CMK (cell line): ENCODE measurements around the gene PRKCA.

Experiments
- DNase-seq: peaks from one replicate; pipeline ENCODE4 v3.0.0-alpha.2; 2010; ENCODE audit warnings: low read depth

The PRKCA gene

DNA sequence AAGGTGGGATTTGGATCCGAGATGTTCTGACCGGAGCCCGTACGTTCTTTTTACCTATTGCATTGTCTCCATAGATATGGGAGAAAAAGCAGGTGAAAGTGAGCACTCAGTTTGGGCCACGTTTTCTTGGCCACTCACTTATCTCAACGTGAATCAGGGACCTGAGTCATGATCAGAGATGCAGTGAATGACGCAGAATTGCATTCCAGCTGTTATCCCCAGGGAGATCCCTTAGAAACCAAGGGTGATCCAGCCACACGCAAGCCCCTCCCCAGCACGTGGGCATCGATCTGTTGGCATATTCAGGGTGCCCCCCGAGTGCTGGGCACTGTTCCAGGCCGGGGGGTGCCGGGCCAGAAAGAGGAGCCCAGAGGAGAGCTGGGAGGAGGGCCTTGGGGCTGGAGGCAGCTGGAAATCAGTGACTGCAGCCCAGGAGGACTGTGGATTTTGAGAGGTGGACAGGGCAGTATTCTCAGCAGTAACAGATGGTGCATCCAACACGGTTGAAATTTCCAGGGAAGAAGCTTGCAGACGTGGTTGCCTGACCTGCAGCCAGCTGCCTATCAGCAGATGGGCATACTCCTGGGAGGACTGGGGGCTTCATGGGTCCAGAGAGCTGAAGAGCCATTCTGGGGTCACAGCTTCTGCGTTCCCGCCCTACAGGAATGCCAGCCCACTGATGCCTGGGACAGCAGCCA is 445.3 kb downstream of the PRKCA start:
- no peak for DNase-seq

DNA sequence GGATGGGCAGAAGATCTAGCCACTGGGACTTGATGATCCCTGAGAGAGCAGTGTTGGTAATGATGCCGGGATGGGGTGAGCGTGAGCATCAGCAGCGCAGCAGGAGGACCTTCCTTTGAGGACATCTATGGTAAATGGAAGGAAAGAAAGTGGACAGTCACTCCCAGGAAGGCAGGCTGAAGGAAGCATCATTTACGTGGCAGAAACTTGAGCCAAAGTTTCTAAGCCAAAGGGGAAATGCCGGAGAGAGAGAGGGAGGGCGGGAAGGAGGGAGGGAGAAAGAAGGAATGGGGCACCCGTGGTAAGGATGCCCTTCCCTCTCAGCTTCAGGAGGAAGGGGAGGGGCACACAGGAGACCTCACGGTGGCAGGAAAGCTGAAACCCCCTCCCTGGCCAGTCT is 446.2 kb downstream of the PRKCA start:
- no peak for DNase-seq

DNA sequence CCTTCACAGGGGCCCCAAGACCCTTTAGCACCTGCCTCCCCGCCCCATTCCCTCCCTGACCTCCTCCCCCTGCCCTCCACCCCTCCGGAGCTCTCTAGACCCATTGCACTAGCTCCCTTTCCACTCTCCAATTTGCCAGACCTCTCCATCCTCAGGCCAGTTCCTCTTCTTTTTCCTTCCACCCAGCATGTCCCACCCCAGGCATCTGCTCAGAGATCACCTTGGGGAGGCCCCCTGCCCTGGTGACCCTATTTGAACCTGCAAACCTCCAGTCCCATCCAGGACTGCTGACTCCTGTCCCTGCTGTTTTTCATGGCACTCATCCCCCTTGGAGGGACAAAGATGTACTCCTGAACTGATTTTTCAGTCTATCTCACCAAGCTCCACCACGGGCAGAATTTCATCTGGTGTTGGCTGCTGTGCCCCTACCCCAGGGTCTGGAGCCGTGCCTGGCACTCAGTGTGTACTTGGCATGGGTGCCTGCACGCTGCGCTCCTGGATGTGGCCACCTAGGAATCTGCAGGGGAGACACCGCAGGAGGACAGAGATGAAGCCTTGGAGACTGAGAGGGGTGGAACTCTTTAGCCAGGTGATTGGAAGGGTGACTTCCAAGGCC is 446.9 kb downstream of the PRKCA start:
- DNase-seq: no peak

DNA sequence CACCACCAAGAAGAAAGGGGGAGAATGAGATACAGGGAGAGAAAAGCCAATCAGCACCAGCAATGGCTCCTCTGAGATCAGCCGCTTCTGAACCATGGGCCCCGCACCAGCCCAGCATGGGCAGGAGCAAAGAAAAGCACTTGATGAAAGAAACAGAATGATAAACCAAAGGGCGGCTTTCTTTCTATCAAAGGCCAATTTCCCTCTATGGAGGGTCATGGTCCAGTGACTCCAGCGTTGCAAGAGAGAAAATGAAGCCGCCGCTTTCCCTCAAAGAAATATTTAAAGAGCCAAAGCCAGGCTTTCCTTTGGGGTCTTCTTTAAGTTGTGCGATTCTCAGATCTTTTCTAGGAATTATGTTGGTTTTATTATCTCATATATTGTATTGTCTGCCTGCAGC is 447.7 kb downstream of the PRKCA start:
- no peak for DNase-seq

DNA sequence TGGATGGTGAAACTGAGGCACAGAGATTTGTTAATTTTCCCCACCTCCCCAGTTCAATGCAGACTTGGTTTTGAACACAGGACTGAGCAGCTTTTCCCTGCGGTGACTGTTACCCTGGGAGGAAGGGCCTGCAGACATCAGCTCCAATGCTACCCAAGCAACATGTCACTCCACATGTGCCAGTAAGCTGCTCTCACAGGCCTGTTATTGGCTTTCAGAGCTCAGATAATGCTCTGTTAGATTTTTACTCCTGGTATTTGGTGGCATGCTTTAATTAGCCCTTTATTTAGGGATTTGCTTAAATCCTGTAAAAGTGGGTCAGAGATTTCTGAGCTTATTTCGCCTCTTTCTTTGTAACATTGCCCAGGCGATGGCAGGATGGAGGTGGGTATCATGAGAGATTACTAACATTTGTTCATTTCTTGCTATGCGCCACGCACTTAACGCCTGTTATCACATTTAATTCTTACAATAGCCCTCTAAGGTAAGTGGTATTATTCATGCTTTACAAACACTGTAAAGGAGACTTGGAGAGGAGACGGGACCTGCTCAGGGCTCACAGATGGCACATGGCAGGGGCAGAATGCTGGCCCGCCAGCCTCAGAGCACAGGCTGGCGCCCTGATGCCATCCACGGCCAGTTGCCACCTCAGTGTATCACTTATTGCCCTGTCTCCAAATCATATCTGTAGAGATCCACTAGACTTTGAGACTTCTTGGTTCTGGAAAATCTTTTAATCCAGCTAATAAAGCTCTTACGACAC is 448.5 kb downstream of the PRKCA start:
- no peak for DNase-seq

DNA sequence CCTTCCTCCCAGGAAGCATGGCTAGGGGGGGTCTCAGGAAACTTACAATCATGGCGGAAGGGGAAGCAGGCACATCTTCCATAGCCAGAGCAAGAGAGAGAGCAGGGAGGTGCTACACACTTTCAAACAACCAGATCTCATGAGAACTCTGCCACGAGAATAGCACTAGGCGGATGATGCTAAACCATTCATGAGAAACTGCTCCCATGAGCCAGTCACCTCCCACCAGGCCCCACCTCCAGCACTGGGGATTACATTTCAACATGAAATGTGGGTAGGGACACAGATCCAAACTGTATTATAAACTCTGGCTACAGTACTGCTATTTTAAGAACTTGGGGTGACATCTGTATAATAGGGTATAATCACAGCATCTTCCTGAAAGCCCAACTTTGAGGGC is 449.4 kb downstream of the PRKCA start:
- no peak for DNase-seq

DNA sequence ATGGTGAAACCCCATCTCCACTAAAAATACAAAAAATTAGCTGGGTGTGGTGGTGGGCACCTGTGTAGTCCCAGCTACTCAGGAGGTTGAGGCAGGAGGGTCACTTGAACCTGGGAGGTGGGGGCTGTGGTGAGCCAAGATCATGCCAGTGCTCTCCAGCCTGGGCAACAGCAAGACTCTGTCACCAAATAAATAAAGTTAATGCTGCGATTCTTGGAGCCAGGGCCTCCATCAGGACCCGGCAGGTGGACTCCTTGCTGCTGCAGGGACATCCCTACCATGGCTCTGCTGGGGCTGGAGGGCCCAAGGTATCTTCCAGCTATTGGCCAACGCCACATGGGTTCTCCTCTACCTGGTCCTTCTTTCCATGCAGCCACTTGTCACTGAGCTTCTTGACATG is 450.0 kb downstream of the PRKCA start:
- DNase-seq: no peak

DNA sequence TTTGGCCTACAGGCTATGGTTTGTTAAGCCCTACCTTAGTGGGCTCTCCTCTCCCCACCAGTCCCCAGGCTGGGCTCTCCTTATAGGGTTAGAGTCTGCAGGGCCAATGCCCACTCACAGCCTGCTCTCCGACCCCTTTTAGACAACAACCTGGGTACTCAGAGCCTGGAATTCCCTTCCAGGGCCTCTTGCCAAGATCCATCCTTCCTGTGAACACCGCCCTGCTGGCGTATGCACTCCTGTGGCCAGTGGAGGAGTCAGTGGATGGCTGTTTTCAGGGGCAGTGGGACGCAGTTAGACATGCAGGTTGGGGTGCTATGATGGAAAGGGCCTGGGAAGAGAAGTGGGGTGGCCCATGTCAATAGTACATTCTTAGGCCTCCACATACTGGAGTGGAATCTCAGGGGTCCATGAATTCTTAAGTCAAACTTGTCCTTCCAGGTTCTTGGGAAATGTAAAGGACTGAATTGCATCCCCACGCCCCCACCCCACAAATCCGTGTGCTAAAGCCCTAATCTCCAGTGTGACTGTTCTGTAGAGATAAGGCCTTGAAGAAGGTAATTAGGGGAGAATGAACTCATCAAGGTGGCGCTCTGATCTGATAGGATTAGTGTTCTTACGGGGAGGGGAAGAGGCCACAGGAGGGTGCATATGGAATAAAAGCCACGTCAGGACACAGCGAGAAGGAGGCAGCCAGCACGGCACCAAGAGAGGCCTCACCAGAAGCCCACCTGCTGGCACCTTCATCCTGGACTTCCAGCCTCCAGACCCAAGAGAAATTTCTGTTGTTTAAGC is 450.9 kb downstream of the PRKCA start:
- no peak for DNase-seq

DNA sequence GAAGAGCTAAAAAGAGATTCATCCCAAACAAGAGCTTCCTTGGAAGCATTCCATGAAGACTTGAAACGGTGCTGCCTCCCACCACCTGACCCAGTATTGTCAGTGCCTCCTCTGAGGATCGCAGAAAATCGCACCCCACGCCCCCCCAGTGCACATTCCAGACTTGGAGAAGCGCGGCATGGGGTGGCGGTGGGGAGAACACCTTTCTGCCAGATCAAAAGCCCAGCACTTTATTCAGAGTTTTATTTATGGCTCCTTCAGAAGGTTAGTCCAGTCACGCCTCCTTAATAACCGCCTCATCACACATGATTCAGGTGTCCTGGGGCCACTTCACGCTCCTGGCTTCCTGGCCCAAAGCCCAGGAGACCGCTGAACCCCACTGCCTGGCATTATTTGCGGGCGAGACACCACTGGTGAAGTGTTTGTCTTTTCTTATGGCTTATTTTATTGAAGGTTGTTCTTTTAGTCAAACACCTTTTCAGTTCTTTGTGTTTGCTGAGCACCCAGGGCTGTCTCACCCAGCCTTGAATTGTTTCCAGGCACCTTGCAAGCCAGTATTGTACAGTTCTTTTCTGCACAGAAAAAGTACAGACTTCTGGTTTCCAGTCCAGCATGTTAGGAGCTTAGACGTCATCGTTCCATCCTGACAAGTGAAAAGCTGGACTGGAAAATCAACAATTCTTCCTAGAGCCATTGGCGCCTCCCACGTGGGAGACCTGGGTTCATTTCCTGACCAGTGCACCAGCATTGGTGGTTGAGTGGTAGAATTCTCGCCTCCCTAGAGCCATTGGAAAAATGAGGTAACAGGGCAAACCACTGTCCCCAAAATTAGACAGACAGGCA is 452.9 kb downstream of the PRKCA start:
- no peak for DNase-seq

DNA sequence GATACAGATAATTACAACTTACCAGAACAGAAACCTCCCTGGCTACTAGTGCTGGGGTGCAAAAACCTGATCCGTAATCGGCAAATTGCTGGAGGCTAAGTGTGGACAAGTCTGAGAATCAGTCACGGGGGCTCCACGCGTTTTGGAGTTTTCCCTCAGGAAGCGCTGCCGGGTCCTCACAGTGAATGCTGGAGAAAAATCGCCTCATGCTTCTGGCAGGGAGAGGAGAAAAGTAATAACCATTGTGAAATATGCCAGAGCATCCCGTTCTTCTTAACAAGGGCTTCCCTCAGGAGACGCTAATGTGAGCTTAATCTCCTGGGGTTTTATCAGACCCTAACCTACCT is 453.5 kb downstream of the PRKCA start:
- no peak for DNase-seq

DNA sequence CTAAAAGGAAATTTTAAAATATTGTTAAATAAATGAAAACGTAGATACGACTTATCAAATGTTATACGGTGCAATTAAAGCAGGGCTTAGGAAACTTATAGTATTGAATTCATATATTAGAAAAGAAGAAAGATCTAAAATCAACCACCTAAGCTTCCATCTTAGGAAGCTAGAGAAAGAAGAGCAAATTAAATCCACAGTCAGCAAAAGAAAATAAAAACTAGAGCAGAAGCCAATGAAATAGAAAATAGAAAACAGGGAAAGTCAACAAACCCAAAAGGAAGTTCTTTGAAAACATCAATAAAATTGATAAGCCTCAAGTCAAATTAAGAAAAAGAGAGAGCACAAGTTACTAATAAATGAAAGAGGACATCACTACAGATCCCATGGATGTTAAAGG is 457.9 kb downstream of the PRKCA start:
- DNase-seq: no peak

DNA sequence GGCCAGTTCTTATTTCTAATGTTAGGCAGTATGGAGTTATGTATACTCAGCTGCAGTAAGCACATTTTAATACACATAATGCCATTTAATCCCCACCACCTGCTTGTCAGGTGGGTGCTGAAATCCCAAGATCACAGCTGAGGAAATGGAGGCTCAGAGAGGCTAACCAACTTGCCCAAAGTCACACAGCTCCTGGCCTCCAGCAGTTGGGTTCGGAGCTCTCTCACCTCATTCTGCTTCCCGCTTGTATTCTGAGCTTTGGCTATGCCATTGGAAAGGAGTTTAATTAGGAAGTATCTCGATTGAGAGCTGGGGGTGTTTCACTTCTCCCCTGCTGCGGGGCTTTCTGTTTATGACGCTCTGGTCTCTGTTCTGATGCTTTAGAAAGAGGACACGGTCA is 459.9 kb downstream of the PRKCA start:
- DNase-seq: no peak

DNA sequence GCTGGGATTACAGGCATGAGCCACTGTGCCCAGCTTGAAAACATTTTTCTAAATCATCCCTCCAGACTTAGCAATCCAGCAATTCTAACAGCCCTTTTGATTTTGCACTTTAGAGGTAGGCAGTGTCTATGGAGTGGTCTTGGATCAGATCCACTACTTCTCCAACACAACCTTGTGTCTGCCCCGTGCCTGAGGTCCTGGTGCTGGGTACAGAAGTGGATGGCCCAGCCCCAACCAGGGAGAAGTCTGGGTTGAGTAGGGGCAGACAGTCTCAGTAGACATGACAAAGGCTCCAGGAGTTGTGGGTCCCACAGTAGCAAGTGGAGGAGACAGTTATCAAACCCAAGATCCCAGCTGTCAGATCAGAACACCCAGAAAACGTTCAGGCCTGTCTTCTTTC is 460.6 kb downstream of the PRKCA start:
- no peak for DNase-seq

DNA sequence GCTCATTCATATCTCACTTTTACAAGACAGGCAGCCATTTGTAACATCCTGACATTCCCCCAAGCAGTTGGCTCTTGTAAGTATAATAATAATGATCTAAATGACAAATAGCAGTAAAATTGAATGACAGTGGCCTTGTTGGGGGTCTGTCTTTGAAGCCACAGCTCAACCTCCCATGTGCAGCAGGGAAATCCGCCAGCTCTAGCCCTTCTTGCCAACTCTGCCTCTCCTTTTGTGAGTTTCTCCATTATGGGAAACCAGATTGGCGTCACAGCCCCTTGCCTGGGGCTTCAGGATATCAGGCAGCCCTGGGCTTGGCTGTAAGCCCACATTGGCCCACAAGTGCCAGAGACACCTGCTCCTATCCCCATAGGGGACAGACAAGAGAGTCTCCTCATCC is 462.1 kb downstream of the PRKCA start:
- no peak for DNase-seq

DNA sequence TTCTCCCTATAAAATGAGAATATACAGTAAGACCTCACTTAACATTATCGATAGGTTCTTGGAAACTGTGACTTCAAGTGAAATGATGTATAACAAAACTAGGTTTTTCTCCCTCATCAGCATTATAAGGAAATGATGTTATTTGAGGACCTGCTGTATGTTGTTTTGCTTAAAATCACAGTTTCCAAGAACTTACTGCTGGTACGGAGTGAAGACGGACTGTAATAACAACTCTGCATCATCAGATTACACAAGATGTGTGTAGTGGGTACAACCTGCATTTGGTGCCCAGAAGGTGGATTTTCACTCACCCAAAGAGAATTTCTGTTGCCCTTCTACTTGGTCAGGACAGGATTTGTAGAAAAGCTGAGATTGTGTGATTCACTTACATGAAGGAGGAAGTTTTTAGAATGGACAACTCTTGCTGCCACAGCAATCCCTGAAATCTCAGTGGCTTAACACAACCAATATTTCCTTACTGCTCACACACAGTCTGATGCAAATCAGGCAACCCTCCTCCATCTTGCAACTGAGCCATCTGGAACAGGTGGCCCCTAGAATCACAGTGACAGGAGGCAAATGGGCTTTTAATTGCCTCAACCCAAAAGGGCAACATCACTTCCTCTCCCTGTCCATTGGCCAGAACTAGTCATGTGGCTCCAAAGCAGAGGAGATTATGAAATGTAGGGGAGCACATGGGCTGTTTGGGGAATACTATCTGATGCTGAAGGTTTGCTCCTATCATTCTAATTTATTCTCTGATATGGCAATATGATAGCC is 464.9 kb downstream of the PRKCA start:
- DNase-seq: no peak

DNA sequence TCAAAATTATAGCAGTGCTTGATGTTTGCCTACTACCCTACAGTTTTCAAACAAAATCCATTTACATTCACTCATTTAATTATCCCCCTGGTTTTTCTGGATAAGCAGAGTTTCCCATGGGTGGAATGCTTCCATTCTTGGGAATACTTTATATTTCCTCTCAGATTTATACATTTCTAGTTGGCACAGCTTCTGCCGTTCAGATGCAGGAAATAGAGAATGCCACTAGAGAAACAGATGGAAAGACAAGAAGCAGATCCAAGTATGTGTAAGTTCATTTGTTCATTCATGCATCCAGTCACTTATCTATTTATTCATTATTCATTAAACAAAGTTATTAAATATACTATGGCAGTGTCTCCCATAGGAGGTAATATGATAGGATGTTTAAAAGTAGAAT is 467.5 kb downstream of the PRKCA start:
- no peak for DNase-seq

DNA sequence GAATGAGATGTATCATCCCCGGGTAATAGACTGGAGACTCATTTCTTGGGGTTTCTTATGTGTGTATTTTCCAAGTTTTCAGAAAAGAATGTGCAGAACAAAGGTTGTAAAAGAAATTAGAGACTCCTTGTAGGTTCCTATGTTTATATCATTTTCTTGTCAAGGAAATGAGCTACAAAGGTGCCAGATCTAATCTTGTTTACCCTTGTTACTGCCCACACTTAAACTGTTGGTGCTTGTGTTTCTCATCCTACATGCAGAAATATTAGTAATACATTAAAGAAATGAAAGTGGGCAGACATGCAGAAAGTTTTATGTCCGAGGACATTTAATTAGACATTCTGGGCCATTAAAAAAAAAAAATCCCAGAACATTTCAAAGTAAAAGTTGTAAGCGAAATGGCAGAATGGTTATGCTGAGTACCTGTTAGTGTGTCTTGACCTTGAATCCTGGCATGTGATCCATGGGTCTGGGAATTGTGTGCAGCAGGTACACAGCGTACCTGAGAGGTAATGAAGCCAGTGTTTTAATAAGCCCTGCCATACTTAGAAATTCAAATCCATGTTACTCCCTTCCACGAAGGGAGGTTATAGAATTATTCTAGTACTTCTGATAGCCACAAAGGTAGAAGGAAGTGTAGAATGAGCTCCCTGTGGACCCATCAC is 469.9 kb downstream of the PRKCA start:
- no peak for DNase-seq

DNA sequence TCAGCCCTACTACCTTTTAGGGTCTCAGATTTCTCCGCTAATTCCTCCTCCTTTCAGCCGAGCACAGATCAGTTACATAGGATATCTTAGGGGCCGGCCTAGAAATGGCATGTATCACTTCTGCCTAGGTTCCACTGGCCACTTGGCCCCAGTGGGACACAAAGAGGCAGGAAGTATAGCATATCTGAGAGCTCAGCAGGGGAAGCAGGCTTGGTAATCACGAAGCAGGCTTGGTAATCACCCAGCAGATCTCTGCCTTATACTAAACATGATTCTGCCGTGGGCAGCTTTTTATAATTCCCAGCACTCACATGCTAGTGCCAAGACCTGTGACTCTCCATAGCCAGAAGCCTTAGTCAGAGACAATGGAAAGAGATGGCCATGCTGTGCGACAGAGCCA is 472.9 kb downstream of the PRKCA start:
- no peak for DNase-seq

DNA sequence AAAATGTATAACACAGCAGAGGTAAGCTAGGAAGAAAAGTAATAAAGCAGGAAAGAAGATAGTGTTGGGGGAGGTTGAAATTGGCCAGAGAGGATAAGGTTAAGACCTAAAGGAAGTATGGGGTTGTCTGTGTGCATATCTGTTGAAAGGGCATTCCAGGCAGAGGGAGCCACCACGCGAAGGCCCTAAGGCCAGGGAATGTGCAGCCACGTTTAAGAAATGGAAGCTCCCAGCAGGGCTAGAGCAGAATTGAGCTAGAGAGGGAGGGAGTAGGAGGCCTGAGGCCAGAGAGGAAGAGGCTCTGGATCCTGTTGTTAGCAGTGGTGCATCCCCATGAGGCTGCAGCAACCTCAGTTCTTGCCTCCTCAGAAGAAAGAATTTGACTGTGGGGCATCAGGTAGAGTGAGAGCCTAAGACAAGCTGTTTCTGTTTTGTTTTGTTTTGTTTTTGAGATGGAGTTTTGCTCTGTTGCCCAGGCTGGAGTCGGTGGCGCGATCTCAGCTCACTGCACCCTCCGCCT is 473.5 kb downstream of the PRKCA start:
- DNase-seq: no peak

DNA sequence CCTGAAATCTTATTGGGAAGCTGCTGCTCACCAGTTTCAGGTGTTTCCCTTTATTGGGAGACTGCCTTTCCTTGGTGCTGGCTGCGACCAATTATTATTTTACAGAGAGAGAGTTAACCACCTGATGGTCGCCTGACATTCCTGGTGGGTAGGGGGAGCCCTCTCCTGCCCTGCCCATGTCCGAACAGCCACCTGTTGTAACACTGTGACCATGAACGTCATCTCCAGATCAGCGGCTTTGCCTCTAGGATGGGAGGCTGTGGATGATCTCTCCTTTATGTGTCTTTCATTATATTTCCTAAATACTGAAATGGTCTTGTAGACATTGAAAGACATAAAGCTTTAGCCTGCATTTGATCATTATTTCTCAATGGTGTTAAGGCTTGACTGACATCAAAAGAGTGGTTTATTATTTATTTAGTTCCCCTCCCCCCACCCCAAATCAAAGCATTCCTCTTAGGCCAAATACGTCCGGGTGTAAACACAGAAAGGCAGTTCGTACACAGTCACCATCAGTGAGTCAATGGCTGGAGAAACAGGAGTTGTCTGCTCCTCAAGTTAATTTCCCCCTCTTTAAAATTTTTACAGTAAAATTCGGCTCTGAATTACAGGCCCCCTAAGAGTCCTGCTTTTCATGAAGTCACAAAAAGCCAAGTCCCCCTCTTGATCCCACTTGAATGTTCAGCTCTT is 474.7 kb downstream of the PRKCA start:
- no peak for DNase-seq
